Caco-2 (cell line): ENCODE results near the gene ADIPOR2. TPM values are rescaled to one million over a fixed set of nuclear protein-coding genes. Genes with fewer than 3 reads are reported as not detected.
A peak's percentile ranks its signal among the peaks of the same experiment; 100 is the strongest.

Experiments used
- BruUV-seq: library from RNA; stranded (reverse); fragments of 400-500 nt; replicated peaks from 2 replicates; lab custom pipeline; 2021; lab: Mats Ljungman, UMichigan
- CTCF ChIA-PET: fragments of 300-600 bp; sonication (Branson Sonifier 250); formaldehyde crosslinking; loops from one replicate; lab custom pipeline; 2022; ENCODE audit warnings: antibody characterized with exemption; lab: Charles Lee
- POLR2A ChIA-PET: fragments of 300-600 bp; sonication (Branson Sonifier 250); formaldehyde crosslinking; loops from one replicate; lab custom pipeline; 2022; ENCODE audit warnings: antibody characterized with exemption; lab: Charles Lee
- DNase-seq, 2 experiments: peaks; one replicate each; pipeline versions ENCODE4 v3.0.0 to v3.0.0-alpha.2; 2020 to 2022
- H3K27me3 ChIP-seq: replicated peaks from 2 replicates; pipeline ENCODE4 v1.6.0; 2011; ENCODE audit warnings: low read length; ENCODE audit not compliant: control insufficient read depth, insufficient read depth
- H3K36me3 ChIP-seq: 2 replicates; pipeline ENCODE4 v1.5.1; 2011; ENCODE audit warnings: low read length; ENCODE audit not compliant: control insufficient read depth, insufficient read depth
- H3K4me1 ChIP-seq: fragments of 250-450 bp; sonication (Bioruptor Pico); 2 replicates; pipeline ENCODE4 v1.5.1; 2020; ENCODE audit warnings: mild to moderate bottlenecking
- H3K4me3 ChIP-seq: 2 replicates; pipeline ENCODE4 v1.5.1; 2011; ENCODE audit warnings: low read depth, mild to moderate bottlenecking, control low read depth, low read length
- H3K9me3 ChIP-seq: fragments of 250-450 bp; sonication (Bioruptor Pico); 2 replicates; pipeline ENCODE4 v1.5.1; 2020; ENCODE audit warnings: mild to moderate bottlenecking, moderate library complexity
- H3K27ac Mint-ChIP-seq: one replicate; pipeline ENCODE4 v1.8.0; 2022; ENCODE audit warnings: mixed read lengths; ENCODE audit not compliant: unreplicated experiment
- H3K27me3 Mint-ChIP-seq: one replicate; pipeline ENCODE4 v1.8.0; 2022; ENCODE audit warnings: mixed read lengths; ENCODE audit not compliant: insufficient read depth, unreplicated experiment
- H3K36me3 Mint-ChIP-seq: one replicate; pipeline ENCODE4 v1.8.0; 2022; ENCODE audit warnings: mild to moderate bottlenecking, mixed read lengths; ENCODE audit not compliant: insufficient read depth, unreplicated experiment
- H3K4me1 Mint-ChIP-seq: one replicate; pipeline ENCODE4 v1.8.0; 2022; ENCODE audit warnings: low read depth, mixed read lengths; ENCODE audit not compliant: unreplicated experiment
- H3K4me3 Mint-ChIP-seq: one replicate; pipeline ENCODE4 v1.8.0; 2022; ENCODE audit warnings: mild to moderate bottlenecking, moderate library complexity, mixed read lengths; ENCODE audit not compliant: unreplicated experiment
- H3K9me3 Mint-ChIP-seq: one replicate; pipeline ENCODE4 v1.8.0; 2022; ENCODE audit warnings: mixed read lengths; ENCODE audit not compliant: unreplicated experiment
- CTCF ChIP-seq, 2 experiments: fragments of 200-600 bp in 1 of 2; IDR thresholded peaks; 1 replicate in 1 of 2; 2 replicates in 1 of 2; pipeline versions ENCODE4 v1.5.1 to v1.8.0; 2011 to 2022; ENCODE audit warnings: antibody characterized with exemption in 1 of 2, control low read depth in 1 of 2, inconsistent platforms in 1 of 2, low read depth in 1 of 2, low read length in 1 of 2, mild to moderate bottlenecking in 1 of 2, moderate library complexity in 1 of 2; ENCODE audit not compliant: insufficient read depth in 1 of 2, severe bottlenecking in 1 of 2, unreplicated experiment in 1 of 2
- intact Hi-C: fragments of 100-400 bp; cut with micrococcal nuclease; formaldehyde crosslinking; loops from one replicate; pipeline ENCODE4 v1.10.0; 2022; ENCODE audit not compliant: unreplicated experiment
- total RNA-seq: library from RNA; stranded (reverse); gene quantifications from 2 replicates; pipeline ENCODE4 v1.2.3, GENCODE V29; 2022

Gene ADIPOR2
- total RNA-seq, 1 experiment from 2014 or later, result 119 TPM

GRCh38 chr12:1643043-1643442, 47.8 kb upstream of the ADIPOR2 start:
- TF ChIP-seq CTCF (IDR thresholded peaks at IDR 0.05; ENCODE audit: insufficient read depth in 1 of 2, low read depth in 1 of 2, low read length in 1 of 2, severe bottlenecking in 1 of 2, unreplicated experiment in 1 of 2), result no peak
- H3K4me1 ChIP-seq, result peaks cover 7% of the 10 kb centered on the region
- no peaks in the 10 kb centered on the region for H3K27me3 Mint-ChIP-seq
- H3K9me3 Mint-ChIP-seq, result no peaks in the 10 kb centered on the region
- H3K4me1 Mint-ChIP-seq, result peaks cover 9% of the 10 kb centered on the region
- H3K36me3 Mint-ChIP-seq, result no peaks in the 10 kb centered on the region
- no peak overlapping the region for H3K27ac Mint-ChIP-seq
- no peaks in the 10 kb centered on the region for H3K36me3 ChIP-seq
- no peaks in the 10 kb centered on the region for H3K9me3 ChIP-seq
- ChIA-PET POLR2A (no interaction called here), CTCF (interaction anchor here (0.6 to 1.3 kb wide), 4 partner anchors 8 to 158 kb away, joined by 3 to 4 read pairs (median 4); no protein-coding TSS in a partner anchor)
- intact Hi-C loops, result no loop called here
- H3K4me3 ChIP-seq, result no peak overlapping the region
- H3K27me3 ChIP-seq, result no peaks in the 10 kb centered on the region
- no TSS peak for BruUV-seq
- no peak for DNase-seq
- peak overlapping the region; percentile 13 for H3K4me3 Mint-ChIP-seq

- H3K4me1 Mint-ChIP-seq, result peaks cover 9% of the 10 kb centered on the region
- no peaks in the 10 kb centered on the region for H3K36me3 Mint-ChIP-seq
- H3K27ac Mint-ChIP-seq, result no peak overlapping the region
- ChIA-PET POLR2A (no interaction called here), CTCF (interaction anchor here (0.8 to 1.3 kb wide), 2 partner anchors 9 kb away, joined by 3 to 4 read pairs; no protein-coding TSS in a partner anchor)
- Histone ChIP-seq H3K9me3 (no peaks in the 10 kb centered on the region), H3K4me1 (peaks cover 7% of the 10 kb centered on the region), H3K36me3 (no peaks in the 10 kb centered on the region), H3K4me3 (no peak overlapping the region), H3K27me3 (no peaks in the 10 kb centered on the region)
- DNase-seq, result no peak
- H3K27me3 Mint-ChIP-seq, result no peaks in the 10 kb centered on the region
- intact Hi-C loops, result no loop called here
- TF ChIP-seq CTCF (IDR thresholded peaks at IDR 0.05; ENCODE audit: insufficient read depth in 1 of 2, low read depth in 1 of 2, low read length in 1 of 2, severe bottlenecking in 1 of 2, unreplicated experiment in 1 of 2), result no peak
- BruUV-seq, result no TSS peak
- no peak overlapping the region for H3K4me3 Mint-ChIP-seq
- H3K9me3 Mint-ChIP-seq, result no peaks in the 10 kb centered on the region
Observed at GRCh38 chr12:1643905-1644533, 46.9 kb upstream of the ADIPOR2 start.

GRCh38 chr12:1644534-1645438, 46.1 kb upstream of the ADIPOR2 start:
- Histone ChIP-seq H3K36me3 (no peaks in the 10 kb centered on the region), H3K4me1 (peaks cover 7% of the 10 kb centered on the region), H3K27me3 (no peaks in the 10 kb centered on the region), H3K9me3 (no peaks in the 10 kb centered on the region), H3K4me3 (no peak overlapping the region)
- H3K36me3 Mint-ChIP-seq, result no peaks in the 10 kb centered on the region
- intact Hi-C loops, result no loop called here
- no peak overlapping the region for H3K4me3 Mint-ChIP-seq
- no peak for TF ChIP-seq CTCF (IDR thresholded peaks at IDR 0.05; ENCODE audit: insufficient read depth in 1 of 2, low read depth in 1 of 2, low read length in 1 of 2, severe bottlenecking in 1 of 2, unreplicated experiment in 1 of 2)
- CTCF ChIA-PET, result interaction anchor here (0.8 to 1.3 kb wide), 2 partner anchors 8 to 10 kb away, joined by 3 to 4 read pairs; no protein-coding TSS in a partner anchor
- H3K27me3 Mint-ChIP-seq, result no peaks in the 10 kb centered on the region
- no TSS peak for BruUV-seq
- H3K9me3 Mint-ChIP-seq, result no peaks in the 10 kb centered on the region
- H3K4me1 Mint-ChIP-seq, result peaks cover 9% of the 10 kb centered on the region
- no peak overlapping the region for H3K27ac Mint-ChIP-seq
- POLR2A ChIA-PET, result no interaction called here
- DNase-seq, result no peak
